HG03442 (cell line): Measurements from ENCODE around the gene CRYAB.
"Not testable (repeated sequence)": the region's sequence is repeated elsewhere in the genome, so short reads cannot be mapped to it uniquely, and the experiment has no call there.

Experiments
- ATAC-seq: cut with Tn5 transposase; IDR thresholded peaks from one replicate; pipeline ENCODE4 v1.9.1; 2021; ENCODE audit warnings: mild to moderate bottlenecking, moderate library complexity; ENCODE audit not compliant: unreplicated experiment

Gene CRYAB

DNA sequence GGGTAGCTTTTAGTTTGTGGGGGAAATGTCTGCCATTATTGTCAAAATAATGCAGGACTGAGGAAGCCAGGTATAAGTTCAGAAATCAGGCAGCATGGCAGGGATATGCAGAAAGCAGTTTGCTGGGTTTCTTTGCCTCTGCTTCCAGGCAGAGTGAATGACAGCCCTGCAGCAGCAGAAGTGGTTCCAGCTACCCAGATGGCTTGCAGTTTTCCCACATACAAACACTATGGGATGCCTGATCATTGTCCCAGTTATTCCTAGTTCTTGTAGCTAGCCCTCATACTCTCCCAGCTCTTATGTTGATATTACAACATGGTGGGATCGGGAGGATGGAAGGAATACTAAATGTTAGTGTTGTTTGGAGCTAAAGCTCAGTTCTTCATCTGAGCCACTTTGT is 22.7 kb upstream of the CRYAB start:
- no peak for ATAC-seq

GRCh38 chr11:111933872-111934271 is 22.3 kb upstream of the CRYAB start:
- no peak for ATAC-seq

- not testable (repeated sequence) for ATAC-seq
Observed at GRCh38 chr11:111933176-111933575, 21.6 kb upstream of the CRYAB start.

GRCh38 chr11:111932611-111932950 is 21.0 kb upstream of the CRYAB start:
- no peak for ATAC-seq

DNA sequence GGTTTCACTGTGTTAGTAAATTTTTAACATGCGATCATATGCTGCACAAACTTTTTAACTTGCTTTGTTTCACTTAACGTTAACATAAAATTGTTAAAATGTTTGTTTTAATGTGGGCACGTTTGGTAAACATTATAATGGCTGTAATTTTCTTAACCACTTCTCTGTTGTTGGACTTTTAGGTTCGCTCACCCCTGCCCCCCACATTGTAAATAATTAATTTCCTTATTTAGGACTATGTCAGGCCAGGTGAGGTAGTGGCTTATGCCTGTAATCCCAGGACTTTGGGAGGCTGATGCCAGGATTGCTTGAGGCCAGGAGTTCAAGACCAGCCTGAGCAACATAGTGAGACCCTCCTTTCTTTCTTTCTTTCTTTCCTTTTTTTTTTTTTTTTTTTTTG is 18.9 kb upstream of the CRYAB start:
- no peak for ATAC-seq

DNA sequence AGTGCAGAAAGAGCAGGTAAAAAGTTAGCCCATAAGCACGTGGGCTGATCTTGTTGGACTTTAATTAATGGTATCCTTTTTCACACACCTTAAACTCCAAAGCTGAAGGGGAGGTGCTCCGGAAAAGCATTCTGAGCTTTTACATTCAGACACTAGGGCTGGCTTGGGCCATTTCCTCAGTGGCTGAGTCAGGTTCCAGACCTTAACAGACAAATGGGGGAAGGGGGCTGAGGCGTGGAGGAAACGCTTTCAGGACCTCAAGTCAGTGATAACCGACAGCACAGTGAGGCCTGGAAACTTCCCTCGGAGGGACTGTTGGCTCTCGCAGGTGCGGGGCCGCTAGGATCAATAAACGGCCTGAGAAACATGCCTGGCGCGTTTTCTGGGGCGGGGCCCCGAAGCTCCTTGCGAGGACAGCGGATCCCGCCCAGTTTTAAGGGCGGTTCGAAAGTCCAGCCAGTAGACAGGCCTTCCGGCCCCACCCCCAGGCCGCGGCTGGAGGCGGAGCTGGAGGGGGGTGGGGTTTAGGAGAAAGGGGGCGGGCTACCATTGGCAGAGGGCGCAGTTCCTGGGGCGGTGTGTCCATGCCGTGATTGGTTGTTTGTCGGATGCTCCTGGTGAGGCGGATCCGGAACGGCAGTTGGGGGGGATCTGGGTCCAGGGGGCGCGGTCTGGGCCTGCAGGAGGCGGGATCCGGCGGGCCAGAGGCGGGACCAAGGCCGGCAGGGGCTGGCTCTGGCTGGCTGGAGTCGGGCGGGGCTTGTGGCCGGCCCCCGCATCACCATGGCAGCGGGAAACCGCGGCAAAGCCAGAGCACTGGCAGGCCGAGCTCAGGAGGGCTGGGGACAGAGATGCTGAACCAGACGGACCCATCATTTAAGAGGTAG is 15.2 kb upstream of the CRYAB start:
- ATAC-seq: peak; percentile 91

GRCh38 chr11:111925953-111926352 is 14.4 kb upstream of the CRYAB start:
- ATAC-seq: no peak

GRCh38 chr11:111923951-111924350 is 12.4 kb upstream of the CRYAB start:
- ATAC-seq: no peak

DNA sequence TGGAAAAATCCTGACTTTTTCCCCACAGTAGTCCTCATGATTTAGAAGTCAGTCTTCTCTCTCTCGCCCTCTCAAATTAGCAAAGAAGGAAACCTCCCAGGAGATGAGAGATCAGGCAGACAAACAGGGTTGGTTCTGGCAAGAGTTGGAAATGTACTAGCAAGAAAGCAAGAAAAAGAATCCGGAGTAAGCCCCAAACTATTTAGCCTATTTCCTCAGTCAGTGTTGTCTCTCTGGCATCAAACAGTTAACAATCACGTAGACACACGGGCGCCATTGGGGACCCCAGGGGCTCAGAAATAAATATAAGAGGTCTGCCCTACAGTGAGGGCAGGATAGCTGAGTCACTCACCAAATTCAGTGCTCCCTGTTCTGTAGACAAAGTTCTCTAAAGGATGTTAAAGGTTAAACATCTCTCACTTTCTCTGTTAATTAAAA is 11.8 kb upstream of the CRYAB start:
- ATAC-seq: no peak

GRCh38 chr11:111922803-111923202 is 11.2 kb upstream of the CRYAB start:
- ATAC-seq: no peak

DNA sequence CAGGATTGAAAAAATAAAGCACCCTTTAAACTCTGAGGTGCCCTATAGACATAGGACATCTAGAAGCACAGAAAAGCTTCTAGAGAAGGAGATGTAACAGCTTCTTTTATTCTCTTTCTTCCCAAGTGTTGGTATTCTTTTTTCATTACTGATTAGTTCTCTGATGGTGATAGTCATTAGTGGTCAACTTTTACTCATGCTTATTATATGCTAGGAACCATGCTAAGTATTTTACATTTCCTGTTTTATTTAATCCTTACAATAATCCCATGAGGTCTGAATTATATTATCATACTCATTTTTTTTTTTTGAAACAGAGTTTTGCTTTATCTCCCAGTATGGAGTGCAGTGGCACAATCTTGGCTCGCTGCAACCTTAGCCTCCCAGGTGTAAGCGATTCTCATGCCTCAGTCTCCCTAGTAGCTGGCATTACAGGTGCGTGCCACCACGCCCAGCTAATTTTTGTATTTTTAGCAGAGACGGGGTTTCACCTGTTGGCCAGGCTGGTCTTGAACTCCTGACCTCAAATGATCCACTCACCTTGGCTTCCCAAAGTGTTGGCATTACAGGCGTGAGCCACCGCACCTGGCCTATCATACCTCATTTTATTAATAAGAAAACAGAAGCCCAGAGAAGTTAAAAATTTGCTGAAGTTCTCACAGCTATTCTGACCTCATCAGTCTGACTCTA is 10.1 kb upstream of the CRYAB start:
- no peak for ATAC-seq

- ATAC-seq: no peak
Observed at GRCh38 chr11:111920908-111921307, 9.3 kb upstream of the CRYAB start.

- no peak for ATAC-seq
Observed at GRCh38 chr11:111918390-111919256, 7.1 kb upstream of the CRYAB start, which contains the start of gene C11orf52. C11orf52 (plus strand) TSS chr11:111918913; CDS start chr11:111918973, 60 bp downstream.

DNA sequence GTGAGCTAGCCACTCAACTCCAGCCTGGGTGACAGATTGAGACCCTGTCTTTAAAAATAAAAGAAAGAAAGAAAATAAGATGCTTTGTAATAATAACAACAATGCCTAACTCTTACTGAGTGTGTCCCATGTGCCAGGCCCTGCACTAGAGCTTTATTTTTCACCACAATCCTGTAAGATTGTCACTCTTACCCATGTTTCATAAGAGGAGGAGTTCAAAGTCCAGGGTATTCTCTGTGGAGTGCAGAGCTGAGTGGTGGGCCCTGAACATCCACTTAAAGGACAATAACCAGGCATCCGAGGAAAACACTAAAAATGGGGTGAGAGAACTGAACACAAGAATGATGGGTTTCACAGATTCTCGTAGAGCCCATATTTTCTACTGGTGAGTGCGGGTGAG is 6.2 kb upstream of the CRYAB start:
- ATAC-seq: no peak

- no peak for ATAC-seq
Observed at GRCh38 chr11:111917312-111917711, 5.7 kb upstream of the CRYAB start.

DNA sequence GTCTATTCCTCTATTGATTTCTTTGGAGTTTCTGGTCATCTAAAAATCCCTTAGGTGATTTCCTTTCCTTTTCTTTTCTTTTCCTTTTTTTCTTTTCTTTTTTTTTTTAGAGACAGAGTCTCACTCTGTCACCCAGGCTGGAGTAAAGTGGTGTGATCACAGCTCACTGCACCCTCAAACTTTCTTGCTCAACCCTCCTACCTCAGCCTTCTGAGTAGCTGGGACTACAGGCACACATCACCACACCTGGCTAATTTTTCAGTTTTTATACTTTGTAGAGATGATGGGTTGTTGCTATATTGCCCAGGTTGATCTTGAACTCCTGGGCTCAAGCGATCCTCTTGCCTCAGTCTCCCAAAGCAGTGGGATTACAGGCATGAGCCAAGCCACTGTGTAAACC is 5.2 kb upstream of the CRYAB start:
- ATAC-seq: no peak

GRCh38 chr11:111913997-111914396 is 2.4 kb upstream of the CRYAB start:
- ATAC-seq: no peak

DNA sequence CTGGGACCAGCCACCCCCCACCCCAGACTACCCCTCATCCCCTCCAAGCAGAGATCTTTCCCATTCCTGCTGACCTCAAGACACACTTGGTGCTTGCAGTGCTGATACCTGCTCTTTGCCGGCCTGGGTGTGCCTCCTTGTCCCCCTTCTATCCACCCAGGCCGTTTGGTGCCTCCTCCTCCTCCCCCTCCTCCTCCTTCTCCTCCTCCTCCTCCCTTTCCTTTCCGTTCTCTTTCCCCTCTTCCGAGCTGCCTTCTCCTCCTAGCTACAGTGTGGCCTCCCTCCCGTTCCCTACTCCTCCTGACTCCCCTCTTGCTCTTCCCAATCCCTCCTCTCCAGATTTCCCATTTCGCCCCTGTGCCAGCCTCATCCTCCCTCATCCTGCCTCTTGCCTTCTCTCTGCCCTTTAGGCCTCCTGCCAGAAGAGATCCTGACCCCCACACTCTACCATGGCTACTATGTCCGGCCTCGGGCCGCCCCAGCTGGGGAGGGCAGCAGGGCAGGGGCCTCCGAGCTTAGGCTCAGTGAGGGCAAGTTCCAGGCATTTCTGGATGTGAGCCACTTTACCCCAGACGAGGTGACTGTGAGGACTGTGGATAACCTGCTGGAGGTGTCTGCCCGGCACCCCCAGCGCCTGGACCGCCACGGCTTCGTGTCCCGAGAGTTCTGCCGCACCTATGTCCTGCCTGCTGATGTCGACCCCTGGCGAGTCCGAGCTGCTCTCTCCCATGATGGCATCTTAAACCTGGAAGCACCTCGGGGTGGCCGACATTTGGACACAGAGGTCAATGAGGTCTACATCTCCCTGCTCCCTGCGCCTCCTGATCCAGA is 1.7 kb upstream of the CRYAB start:
- no peak for ATAC-seq

DNA sequence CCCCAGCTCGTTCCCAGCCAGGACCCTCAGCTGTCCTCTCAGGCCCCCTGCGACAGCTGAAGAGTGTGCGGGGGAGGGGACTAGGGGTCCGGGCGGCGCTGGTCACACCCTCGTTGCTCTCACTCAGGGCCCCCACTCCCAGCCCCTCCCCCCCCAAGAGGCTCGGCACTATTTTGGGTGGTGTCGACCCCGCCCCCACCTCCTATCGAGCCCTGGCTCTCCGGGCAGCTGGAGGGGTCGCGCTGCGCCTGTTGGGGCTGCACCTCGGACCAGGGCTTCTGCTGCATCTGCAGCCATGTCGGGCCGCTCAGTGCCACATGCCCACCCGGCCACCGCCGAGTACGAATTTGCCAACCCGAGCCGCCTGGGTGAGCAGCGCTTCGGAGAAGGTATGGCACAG is 965 bp upstream of the CRYAB start, which contains the start of gene HSPB2:
TSS of gene HSPB2 (plus strand) at position 200 of the 400 bp plus-strand sequence. CDS start at position 296, 96 bp downstream.
- ATAC-seq: no peak
